Stimulated activated CD4-positive, alpha-beta T cell treated with anti-CD3 and anti-CD28 coated beads, Interleukin-12 subunit alpha, Interleukin-12 subunit beta, amount 100 ng/mL, for 48 hours (primary cell): ENCODE data around the gene TICRR.

Experiments
- DNase-seq, 3 donors: peaks; one replicate each; pipeline ENCODE4 v3.0.0-alpha.2; 2020; ENCODE audit warnings: low read depth in 2 of 3, low spot score in 1 of 3

Gene TICRR

GRCh38 chr15:89671687-89672086, 96.4 kb downstream of the TICRR start:
- DNase-seq = no peak

DNA sequence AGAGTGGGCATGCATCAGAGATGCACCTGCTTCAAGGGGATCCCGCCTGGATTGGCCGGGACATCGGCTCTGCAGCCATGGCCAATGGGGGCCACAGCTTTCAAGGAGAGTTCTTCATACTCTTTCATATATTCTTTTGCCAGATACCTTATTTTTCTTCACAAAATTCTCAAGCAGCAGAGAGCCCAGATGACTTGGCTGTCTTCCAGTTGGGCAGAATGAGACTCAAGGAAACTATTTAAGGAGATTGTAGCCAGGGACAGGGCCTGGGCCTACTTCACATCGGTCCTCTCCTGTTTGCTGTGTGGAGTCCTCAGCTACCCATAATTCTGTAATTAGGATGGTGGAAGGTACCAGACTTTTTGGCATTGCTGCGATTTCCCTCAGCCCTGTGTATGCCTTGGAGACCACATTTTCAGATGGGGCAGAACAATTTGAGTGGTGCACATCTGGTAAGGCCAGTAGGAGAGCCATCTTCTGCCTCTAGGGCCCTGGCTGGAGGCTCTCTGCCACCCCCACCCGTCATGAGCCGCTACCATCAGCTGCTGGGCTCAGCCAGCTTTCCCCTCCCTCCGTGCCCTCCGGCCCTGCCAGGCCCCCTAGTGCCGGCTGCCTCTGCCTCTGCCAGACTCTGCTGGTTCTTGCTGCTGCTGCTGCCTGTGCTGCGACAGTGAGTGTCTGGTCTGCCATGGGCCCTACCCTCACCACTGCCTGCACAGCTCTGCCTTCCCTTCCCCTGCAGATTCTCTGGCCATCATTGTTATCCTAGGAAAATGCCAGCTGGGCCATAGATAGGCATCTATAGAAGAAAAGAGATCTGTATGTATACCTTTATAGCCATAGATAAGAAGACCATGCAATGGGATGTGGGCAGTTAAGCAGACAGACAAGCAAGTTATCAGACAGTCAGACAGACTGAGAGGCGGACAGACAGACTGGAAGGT, 97.2 kb downstream of the TICRR start:
- no peak for DNase-seq

DNA sequence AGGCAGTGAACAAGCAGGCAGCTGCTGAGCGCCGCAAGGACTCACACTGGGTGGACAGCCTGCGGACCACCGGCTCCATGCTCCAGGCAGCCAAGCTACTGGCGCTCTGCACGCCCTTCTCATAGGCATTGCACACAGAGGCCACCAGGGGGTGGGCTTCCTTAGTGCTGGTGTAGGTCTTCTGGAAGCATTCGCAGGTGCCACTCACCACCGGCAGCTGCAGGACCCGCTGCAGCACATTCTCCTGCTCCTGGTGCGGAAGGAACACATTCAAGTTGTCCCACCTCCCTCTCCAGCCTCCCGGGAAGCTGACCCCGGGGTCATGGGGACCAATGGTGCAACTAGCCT, 97.9 kb downstream of the TICRR start:
- no peak for DNase-seq

- no peak for DNase-seq
These were observed 99.3 kb downstream of the TICRR start for GRCh38 chr15:89674526-89674925.

DNA sequence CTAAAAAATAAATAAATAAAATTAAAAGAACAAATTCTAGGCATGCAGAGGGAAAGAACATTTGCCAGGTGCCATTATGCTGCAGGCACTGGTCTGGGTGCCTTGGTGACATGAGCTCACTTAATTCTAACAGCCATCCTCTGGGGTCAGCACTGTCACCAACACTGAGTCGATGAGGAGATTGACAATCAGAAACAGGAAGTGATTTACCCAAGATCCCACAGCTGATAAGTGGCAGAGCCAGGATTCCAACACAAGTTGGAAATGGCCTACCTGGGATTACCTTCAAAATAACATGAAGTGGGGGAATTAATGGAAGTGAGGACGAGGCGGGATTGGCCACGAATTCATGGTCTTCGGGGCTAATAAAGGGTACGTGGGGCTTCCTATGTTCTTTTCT, 100.3 kb downstream of the TICRR start:
- no peak for DNase-seq

- no peak for DNase-seq
These were observed 102.1 kb downstream of the TICRR start for GRCh38 chr15:89677381-89677780.
